Upper lobe of right lung (tissue), 1 donor: ENCODE measurements around the gene ARHGEF17. TPM values are rescaled to one million over a fixed set of nuclear protein-coding genes. Genes with fewer than 3 reads are reported as not detected.

Experiments used
- ATAC-seq: fragments of 200-7000 bp; cut with Tn5 transposase; one replicate; pipeline ENCODE4 v1.9.1; 2020; ENCODE audit warnings: mild to moderate bottlenecking, moderate library complexity
- DNase-seq: peaks from one replicate; pipeline ENCODE4 v3.0.0-alpha.2; 2020
- H3K27ac ChIP-seq: fragments of 200-600 bp; one replicate; pipeline ENCODE4 v1.8.0; 2022
- H3K27me3 ChIP-seq: fragments of 200-600 bp; one replicate; pipeline ENCODE4 v1.8.0; 2022; ENCODE audit warnings: mild to moderate bottlenecking
- H3K36me3 ChIP-seq: fragments of 200-600 bp; one replicate; pipeline ENCODE4 v1.8.0; 2022
- H3K4me1 ChIP-seq: fragments of 200-600 bp; one replicate; pipeline ENCODE4 v1.8.0; 2022
- H3K4me3 ChIP-seq: fragments of 200-600 bp; one replicate; pipeline ENCODE4 v1.8.0; 2022; ENCODE audit warnings: mild to moderate bottlenecking
- H3K9me3 ChIP-seq: fragments of 200-600 bp; one replicate; pipeline ENCODE4 v1.8.0; 2022
- CTCF ChIP-seq: fragments of 200-600 bp; IDR thresholded peaks from one replicate; pipeline ENCODE4 v1.8.0; 2022; ENCODE audit warnings: antibody characterized with exemption
- intact Hi-C: fragments of 100-400 bp; cut with DNase I; formaldehyde crosslinking; loops from one replicate; pipeline ENCODE4 v1.11.0; 2022
- total RNA-seq: library from RNA; stranded (reverse); fragmentation: NEBNext Ultra II Directional; extraction: Animal tissue kit (Norgen Biotek cat#: 25700); gene quantifications from one replicate; pipeline ENCODE4 v1.2.1, GENCODE V29; 2021
- donor health status: DM: no; HTN: yes; CAD: no; lungs with severe emphysema.

The ARHGEF17 gene
- total RNA-seq, 1 donor from 2014 or later, result 74.5 TPM

- H3K4me3 ChIP-seq, result no peak overlapping the region
- H3K9me3 ChIP-seq, result no peaks in the 10 kb centered on the region
- H3K27ac ChIP-seq, result no peak overlapping the region
- H3K4me1 ChIP-seq, result peaks cover 4% of the 10 kb centered on the region
- ATAC-seq (no peak), DNase-seq (no peak)
- intact Hi-C loops, result loop anchor here (5.0 kb wide), 1 partner anchor 42 kb away; the partner anchor contains the start of gene ARHGEF17
- peaks cover 25% of the 10 kb centered on the region for H3K36me3 ChIP-seq
- no peak for TF ChIP-seq CTCF
- no peaks in the 10 kb centered on the region for H3K27me3 ChIP-seq
Observed at GRCh38 chr11:73349633-73350032, 41.6 kb downstream of the ARHGEF17 start.

GRCh38 chr11:73350908-73351636, 43.0 kb downstream of the ARHGEF17 start:
- intact Hi-C loops, result no loop called here
- H3K27ac ChIP-seq, result no peak overlapping the region
- H3K27me3 ChIP-seq, result no peaks in the 10 kb centered on the region
- H3K36me3 ChIP-seq, result peaks cover 35% of the 10 kb centered on the region
- DNase-seq (no peak), ATAC-seq (peak; percentile 85)
- TF ChIP-seq CTCF, result peak; percentile 99
- H3K4me1 ChIP-seq, result peaks cover 4% of the 10 kb centered on the region
- H3K4me3 ChIP-seq, result no peak overlapping the region
- H3K9me3 ChIP-seq, result no peaks in the 10 kb centered on the region

- intact Hi-C loops, result no loop called here
- Histone ChIP-seq H3K9me3 (no peaks in the 10 kb centered on the region), H3K4me3 (no peak overlapping the region), H3K27me3 (no peaks in the 10 kb centered on the region), H3K4me1 (peaks cover 4% of the 10 kb centered on the region), H3K36me3 (peaks cover 41% of the 10 kb centered on the region), H3K27ac (no peak overlapping the region)
- no peak for DNase-seq
- TF ChIP-seq CTCF, result no peak
- ATAC-seq, result no peak
Observed at GRCh38 chr11:73353422-73353821, 45.3 kb downstream of the ARHGEF17 start.

GRCh38 chr11:73355109-73355508, 47.0 kb downstream of the ARHGEF17 start:
- H3K4me1 ChIP-seq, result peaks cover 4% of the 10 kb centered on the region
- H3K4me3 ChIP-seq, result no peak overlapping the region
- H3K9me3 ChIP-seq, result no peaks in the 10 kb centered on the region
- no peaks in the 10 kb centered on the region for H3K27me3 ChIP-seq
- peaks cover 46% of the 10 kb centered on the region for H3K36me3 ChIP-seq
- H3K27ac ChIP-seq, result no peak overlapping the region
- TF ChIP-seq CTCF, result no peak
- intact Hi-C loops, result no loop called here
- no peak for ATAC-seq
- DNase-seq, result no peak

DNA sequence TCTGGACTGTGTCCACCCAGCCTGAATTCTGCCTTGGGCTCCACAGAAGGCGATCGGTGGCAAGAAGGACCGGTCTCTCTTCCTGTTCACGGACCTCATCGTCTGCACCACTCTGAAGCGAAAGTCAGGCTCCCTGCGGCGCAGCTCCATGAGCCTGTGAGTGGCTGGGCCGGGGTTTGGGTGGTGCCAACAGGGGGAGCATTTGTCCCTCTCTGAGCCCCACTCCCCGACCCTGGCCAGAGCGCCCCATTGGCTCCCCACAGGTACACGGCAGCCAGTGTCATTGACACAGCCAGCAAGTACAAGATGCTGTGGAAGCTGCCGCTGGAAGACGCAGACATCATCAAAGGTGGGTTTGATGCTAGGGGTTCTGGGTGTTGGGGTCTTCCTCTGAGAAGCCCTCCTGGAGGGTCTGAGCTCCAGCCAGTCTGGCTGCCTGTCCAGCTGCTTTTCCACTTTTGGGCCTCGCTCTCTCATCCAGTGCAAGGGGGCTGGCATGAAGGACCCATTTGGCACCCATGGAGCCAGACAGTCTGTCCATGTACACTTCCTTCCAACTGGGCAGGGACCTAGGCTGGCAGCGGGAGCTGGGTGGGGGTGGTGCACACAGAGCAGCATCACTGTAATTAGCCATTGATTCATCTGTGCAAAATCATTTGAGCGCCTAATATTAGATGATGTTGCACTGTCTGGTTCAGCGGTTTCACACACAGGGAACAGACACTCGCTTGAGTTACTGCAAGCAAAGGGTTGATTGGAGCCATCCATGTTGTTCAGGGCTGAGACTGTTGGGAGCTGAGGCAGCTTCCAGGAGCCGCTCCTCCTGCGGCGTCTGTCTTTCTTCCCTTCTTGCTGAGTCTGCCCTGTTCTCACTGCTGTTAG, 49.1 kb downstream of the ARHGEF17 start:
- H3K4me1 ChIP-seq, result no peaks in the 10 kb centered on the region
- H3K9me3 ChIP-seq, result no peaks in the 10 kb centered on the region
- intact Hi-C loops, result no loop called here
- ATAC-seq (no peak), DNase-seq (no peak)
- no peak for TF ChIP-seq CTCF
- no peak overlapping the region for H3K27ac ChIP-seq
- no peaks in the 10 kb centered on the region for H3K27me3 ChIP-seq
- no peak overlapping the region for H3K4me3 ChIP-seq
- peaks cover 65% of the 10 kb centered on the region for H3K36me3 ChIP-seq
